GM21528 (cell line): ENCODE data around the gene ZMYND15.
A peak's percentile ranks its signal among the peaks of the same experiment; 100 is the strongest.
"Not testable (repeated sequence)": the region's sequence is repeated elsewhere in the genome, so short reads cannot be mapped to it uniquely, and the experiment has no call there.

ENCODE experiments used
- ATAC-seq: cut with Tn5 transposase; IDR thresholded peaks from one replicate; pipeline ENCODE4 v1.9.1; 2021; ENCODE audit warnings: mild to moderate bottlenecking, moderate library complexity; ENCODE audit not compliant: unreplicated experiment, low FRiP score

Gene ZMYND15, protein sequence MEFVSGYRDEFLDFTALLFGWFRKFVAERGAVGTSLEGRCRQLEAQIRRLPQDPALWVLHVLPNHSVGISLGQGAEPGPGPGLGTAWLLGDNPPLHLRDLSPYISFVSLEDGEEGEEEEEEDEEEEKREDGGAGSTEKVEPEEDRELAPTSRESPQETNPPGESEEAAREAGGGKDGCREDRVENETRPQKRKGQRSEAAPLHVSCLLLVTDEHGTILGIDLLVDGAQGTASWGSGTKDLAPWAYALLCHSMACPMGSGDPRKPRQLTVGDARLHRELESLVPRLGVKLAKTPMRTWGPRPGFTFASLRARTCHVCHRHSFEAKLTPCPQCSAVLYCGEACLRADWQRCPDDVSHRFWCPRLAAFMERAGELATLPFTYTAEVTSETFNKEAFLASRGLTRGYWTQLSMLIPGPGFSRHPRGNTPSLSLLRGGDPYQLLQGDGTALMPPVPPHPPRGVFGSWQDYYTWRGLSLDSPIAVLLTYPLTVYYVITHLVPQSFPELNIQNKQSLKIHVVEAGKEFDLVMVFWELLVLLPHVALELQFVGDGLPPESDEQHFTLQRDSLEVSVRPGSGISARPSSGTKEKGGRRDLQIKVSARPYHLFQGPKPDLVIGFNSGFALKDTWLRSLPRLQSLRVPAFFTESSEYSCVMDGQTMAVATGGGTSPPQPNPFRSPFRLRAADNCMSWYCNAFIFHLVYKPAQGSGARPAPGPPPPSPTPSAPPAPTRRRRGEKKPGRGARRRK

GRCh38 chr17:4739122-4740024 is at the start of gene ZMYND15, which contains the start of gene CXCL16:
TSS of gene ZMYND15 (plus strand) at chr17:4739833. CDS start at chr17:4740549, 716 bp downstream.
TSS of gene CXCL16 (minus strand) at chr17:4739928. CDS start at chr17:4739339, 589 bp downstream.
- no peak for ATAC-seq

DNA sequence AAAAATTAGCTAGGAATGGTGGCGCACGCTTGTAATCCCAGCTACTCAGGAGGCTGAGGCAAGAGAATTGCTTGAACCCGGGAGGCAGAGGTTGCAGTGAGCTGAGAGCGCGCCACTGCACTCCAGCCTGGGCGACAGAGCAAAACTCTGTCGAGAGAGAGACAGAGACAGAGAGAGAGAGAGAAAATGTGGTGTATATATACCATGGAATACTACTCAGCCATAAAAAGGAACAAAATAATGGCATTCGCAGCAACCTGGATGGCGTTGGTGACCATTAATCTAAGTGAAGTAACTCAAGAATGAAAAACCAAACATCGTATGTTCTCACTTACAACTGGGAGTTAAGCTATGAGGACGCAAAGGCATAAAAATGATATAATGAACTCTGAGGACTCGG is 49.8 kb upstream of the ZMYND15 start:
- ATAC-seq = not testable (repeated sequence)

DNA sequence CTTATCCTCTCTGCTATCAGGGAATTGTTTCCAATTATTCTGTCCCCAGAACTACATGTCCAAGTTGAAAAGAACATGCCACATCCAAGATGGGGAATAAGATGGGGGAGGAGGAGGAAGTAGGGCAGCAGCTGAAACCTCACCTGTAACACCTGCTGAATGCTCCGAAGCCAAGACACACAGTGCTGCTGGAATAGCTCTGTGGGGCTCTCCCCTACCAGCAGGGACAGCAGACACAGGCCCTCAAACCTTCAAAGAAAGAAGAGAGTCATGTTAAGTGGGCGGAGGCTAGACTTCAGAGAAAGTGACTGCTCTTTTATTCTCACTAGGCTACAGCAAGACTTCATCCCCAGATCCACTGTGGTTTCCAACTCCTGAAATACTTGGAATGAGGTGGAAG is 48.9 kb upstream of the ZMYND15 start:
- ATAC-seq = no peak

DNA sequence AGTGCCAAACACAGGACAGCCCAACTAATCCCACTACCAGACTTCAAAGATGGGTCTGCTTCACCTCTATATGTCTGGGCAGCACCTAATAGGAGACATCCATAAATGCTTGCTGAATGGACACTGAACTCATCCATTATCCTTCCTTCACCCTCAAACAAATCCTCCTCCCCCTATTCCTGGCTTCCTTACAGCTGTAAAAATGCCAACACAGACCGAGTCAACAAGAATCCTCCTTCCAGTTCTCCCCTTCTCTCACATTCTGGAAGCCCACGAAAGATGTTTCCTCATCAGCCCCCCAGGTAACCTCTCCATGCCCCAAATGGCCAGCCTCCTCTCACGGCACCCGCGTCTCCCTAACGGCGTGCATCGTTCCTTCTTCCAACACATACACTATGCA is 47.9 kb upstream of the ZMYND15 start:
- ATAC-seq = no peak

DNA sequence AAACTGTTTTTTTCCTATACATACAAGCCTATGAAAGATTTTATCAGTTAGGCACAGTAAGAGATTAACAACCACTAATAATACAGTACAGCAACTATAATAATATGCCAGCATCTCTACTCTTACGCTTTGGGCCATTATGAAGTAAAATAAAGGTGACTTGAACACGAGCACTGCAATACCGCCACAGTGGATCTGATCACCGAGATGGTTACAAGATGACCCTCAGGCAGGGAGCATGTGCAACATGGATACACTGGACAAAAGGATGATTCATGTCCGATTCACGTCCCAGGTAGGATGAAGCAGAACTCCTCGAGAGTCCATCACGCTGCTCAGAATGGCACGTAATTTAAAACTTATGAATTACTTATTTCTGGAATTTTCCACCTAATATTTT is 46.2 kb upstream of the ZMYND15 start:
- no peak for ATAC-seq

GRCh38 chr17:4696437-4696805 is 43.2 kb upstream of the ZMYND15 start:
- ATAC-seq = no peak

DNA sequence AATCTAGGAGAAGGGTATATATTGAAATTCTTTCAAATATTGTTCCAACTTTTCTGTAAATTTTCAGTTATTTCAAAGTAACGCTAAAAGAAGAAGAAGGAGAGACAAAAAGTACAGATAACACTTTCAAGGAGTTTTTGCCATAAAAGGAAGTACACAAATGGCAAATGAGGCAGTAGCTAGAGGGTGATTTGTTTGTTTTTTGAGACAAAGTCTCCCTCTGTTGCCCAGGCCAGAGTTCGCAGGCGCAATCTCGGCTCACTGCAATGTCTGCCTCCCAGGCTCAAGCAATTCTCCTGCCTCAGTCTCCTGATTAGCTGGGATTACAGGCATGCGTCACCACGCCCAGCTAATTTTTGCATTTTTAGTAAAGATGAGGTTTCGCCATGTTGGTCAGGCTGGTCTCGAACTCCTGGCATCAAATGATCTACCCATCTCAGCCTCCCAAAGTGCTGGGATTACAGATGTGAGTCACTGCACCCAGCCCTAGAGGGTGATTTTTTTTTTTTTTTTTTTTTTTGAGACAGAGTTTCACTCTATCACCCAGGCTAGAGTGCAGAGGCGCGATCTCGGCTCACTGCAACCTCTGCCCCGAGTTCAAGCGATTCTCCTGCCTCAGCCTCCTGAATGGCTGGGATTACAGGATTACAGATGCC is 40.1 kb upstream of the ZMYND15 start:
- not testable (repeated sequence) for ATAC-seq

GRCh38 chr17:4701116-4701515 is 38.5 kb upstream of the ZMYND15 start:
- ATAC-seq = no peak

DNA sequence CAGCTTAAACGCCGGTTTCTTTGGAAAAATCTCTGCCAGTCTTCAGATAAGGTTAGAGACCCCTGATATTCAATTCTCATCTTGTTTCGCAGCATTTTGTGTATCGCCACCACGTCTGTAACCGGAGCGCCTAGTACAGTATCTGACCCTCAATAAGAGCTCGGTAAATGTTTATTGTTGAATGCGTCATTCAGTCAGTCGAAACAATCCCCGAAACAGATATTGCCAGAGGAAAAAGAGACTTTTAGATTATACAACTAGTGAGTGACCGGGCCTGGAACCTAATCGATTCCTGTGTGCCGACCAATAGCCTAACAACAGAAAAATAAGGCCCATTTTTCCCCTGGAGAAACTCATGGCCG is 36.3 kb upstream of the ZMYND15 start:
- ATAC-seq = no peak

GRCh38 chr17:4704574-4704907 is 35.1 kb upstream of the ZMYND15 start:
- not testable (repeated sequence) for ATAC-seq

DNA sequence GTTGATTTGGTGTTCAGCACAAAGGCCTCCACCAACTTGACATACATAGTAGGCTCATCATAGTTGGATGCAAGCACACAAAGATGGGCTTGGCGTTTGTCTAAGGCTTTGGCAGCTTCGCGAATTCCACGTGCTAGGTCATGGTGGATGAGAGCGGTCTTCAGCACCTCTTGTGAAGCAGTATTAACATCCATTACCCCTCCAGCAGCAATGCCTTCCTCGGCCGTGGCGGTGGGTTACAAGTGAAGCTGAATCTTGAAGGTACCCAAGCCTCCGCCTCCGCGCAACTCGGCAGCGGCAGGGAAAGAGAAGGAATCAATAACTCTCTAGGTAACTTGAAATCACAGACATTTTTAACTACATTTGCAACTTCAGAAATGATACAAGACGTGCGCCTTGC is 34.6 kb upstream of the ZMYND15 start:
- ATAC-seq = no peak

GRCh38 chr17:4706121-4706520 is 33.5 kb upstream of the ZMYND15 start:
- no peak for ATAC-seq

GRCh38 chr17:4708436-4708835 is 31.2 kb upstream of the ZMYND15 start:
- no peak for ATAC-seq

DNA sequence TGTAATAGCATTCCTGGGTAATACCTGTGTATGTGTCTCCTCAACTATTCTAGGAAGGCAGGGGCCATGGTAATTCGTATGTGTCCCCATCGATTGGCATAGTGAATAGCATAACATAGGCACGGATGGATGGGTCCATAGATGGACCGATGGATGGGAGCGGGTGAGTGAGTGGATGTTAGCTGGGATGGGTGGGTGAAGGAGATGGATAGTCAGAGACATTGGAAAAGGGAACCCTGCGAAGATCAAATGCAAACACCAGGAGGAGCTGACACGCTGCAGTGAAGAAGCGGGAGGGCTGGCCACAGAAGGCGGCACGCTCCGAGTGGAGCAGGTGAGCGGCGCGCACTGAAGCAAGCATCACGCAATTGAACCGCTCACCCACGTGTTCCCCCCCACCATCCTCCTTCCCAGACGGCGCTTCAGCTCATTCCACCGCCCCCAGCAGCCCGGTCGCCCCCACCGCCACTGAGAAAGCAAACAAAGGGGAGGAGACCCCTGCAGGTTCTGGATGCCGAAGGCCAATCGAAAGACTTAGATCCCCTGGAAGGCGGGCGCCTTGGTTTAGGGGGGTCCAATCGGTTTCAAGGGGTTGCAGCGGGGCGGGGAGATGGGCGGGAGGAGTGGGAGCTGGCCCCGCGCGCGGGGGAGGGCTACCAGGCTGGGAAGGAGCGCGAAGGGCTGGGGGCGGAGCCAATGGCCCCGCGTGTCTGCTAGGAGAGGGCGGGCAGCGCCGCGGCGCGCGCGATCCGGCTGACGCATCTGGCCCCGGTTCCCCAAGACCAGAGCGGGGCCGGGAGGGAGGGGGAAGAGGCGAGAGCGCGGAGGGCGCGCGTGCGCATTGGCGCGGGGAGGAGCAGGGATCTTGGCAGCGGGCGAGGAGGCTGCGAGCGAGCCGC is 29.6 kb upstream of the ZMYND15 start, which contains the start of gene ARRB2:
TSS of gene ARRB2 (plus strand) at position 839 of the 899 bp plus-strand sequence. CDS start 90 bp downstream, outside the sequence.
- ATAC-seq = peak; percentile 76

DNA sequence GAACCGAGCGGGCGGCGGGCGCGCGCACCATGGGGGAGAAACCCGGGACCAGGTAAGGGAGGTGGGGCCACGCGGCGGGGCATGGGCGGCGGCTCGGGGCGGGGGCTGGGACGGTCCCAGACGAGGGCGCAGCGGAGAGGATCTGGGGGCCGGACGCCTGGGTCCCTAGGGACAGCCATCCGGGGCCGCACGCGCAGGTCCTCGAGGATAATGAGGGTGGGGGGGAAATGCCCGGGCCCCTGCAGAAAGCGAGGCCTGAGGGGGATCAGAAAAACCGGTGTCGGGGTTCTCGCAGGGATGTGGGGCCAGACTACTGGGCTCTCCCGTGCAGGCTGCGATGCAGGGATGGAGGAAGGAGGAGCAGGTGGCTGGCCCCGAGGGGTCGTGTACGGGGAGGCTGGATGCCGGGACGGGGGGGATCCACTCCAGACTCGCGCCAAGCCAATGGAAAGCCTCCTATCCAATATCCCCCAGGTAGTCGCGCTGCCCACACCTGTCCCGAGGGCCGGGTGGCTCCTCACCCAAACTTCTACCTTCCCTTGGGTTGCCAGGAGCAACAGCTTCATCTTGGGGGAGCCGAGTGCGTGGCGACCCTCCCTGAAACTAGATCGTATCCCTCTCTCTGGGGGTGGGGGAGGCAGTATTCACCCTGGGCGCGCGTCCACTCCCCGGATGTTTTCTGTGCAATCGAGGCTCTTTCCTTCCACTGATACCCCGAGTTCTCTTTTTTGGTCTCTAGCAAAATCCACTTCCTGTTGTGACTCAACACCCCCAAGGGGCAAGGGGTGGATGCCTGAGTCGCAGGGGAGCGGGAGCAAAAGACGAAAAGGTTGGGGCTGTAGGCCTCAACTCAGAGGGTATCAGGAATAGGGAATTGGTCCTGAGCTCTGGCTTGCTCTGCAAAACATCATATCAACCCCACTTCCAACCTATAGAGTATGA is 28.7 kb upstream of the ZMYND15 start:
- ATAC-seq = peak; percentile 16

DNA sequence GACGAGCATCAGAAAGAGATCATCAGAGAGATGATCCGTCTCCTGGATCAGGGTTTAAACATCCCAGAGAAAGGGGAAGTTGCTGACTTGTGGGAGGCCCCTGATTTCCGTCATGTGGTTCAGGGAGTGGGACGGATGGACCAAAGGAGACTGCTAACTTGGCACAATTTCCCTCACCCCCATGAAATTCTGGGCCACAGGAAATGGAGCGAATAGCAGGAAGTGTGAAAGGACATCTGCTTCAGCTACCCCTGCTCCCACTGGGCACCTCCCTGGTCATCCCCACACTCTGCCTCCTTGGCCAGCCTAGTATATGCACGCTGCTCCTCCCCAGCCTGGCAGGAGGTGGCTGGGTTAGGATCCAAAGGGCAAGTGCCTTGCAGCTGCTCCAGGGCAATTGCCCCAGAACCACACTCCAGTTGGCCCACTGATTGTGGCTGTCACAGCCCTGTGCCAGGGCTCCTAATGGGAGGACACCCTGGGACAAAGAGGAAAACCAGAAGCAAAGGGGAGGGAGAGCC is 27.9 kb upstream of the ZMYND15 start:
- no peak for ATAC-seq

DNA sequence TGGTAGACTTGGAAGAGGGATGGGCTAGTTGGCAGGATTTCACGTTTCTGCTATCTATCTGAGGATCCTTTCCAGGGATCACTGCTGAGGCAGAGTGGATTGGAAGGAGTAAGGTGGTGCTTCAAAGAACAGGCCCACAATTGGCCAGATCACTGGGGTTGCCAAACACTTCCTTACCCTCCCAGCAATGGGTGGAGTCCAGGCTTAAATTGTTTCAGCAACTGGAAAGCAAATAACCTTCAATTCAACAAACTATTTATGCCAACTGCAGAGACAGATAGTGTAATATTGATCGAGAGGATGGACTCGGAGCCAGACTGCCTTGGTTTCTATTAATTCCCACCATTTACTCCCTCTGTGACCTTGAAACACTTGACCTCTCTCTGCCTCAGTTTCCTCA is 27.1 kb upstream of the ZMYND15 start:
- no peak for ATAC-seq
